Caco-2 (cell line): ENCODE measurements around the gene LSM3. TPM values are rescaled to one million over a fixed set of nuclear protein-coding genes. Genes with fewer than 3 reads are reported as not detected.

Experiments
- BruUV-seq: library from RNA; stranded (reverse); fragments of 400-500 nt; replicated peaks from 2 replicates; lab custom pipeline; 2021; lab: Mats Ljungman, UMichigan
- CTCF ChIA-PET: fragments of 300-600 bp; sonication (Branson Sonifier 250); formaldehyde crosslinking; loops from one replicate; lab custom pipeline; 2022; ENCODE audit warnings: antibody characterized with exemption; lab: Charles Lee
- POLR2A ChIA-PET: fragments of 300-600 bp; sonication (Branson Sonifier 250); formaldehyde crosslinking; loops from one replicate; lab custom pipeline; 2022; ENCODE audit warnings: antibody characterized with exemption; lab: Charles Lee
- DNase-seq, 2 experiments: peaks; one replicate each; pipeline versions ENCODE4 v3.0.0 to v3.0.0-alpha.2; 2020 to 2022
- H3K27me3 ChIP-seq: replicated peaks from 2 replicates; pipeline ENCODE4 v1.6.0; 2011; ENCODE audit warnings: low read length; ENCODE audit not compliant: control insufficient read depth, insufficient read depth
- H3K36me3 ChIP-seq: 2 replicates; pipeline ENCODE4 v1.5.1; 2011; ENCODE audit warnings: low read length; ENCODE audit not compliant: control insufficient read depth, insufficient read depth
- H3K4me1 ChIP-seq: fragments of 250-450 bp; sonication (Bioruptor Pico); 2 replicates; pipeline ENCODE4 v1.5.1; 2020; ENCODE audit warnings: mild to moderate bottlenecking
- H3K4me3 ChIP-seq: 2 replicates; pipeline ENCODE4 v1.5.1; 2011; ENCODE audit warnings: low read depth, mild to moderate bottlenecking, control low read depth, low read length
- H3K9me3 ChIP-seq: fragments of 250-450 bp; sonication (Bioruptor Pico); 2 replicates; pipeline ENCODE4 v1.5.1; 2020; ENCODE audit warnings: mild to moderate bottlenecking, moderate library complexity
- H3K27ac Mint-ChIP-seq: one replicate; pipeline ENCODE4 v1.8.0; 2022; ENCODE audit warnings: mixed read lengths; ENCODE audit not compliant: unreplicated experiment
- H3K27me3 Mint-ChIP-seq: one replicate; pipeline ENCODE4 v1.8.0; 2022; ENCODE audit warnings: mixed read lengths; ENCODE audit not compliant: insufficient read depth, unreplicated experiment
- H3K36me3 Mint-ChIP-seq: one replicate; pipeline ENCODE4 v1.8.0; 2022; ENCODE audit warnings: mild to moderate bottlenecking, mixed read lengths; ENCODE audit not compliant: insufficient read depth, unreplicated experiment
- H3K4me1 Mint-ChIP-seq: one replicate; pipeline ENCODE4 v1.8.0; 2022; ENCODE audit warnings: low read depth, mixed read lengths; ENCODE audit not compliant: unreplicated experiment
- H3K4me3 Mint-ChIP-seq: one replicate; pipeline ENCODE4 v1.8.0; 2022; ENCODE audit warnings: mild to moderate bottlenecking, moderate library complexity, mixed read lengths; ENCODE audit not compliant: unreplicated experiment
- H3K9me3 Mint-ChIP-seq: one replicate; pipeline ENCODE4 v1.8.0; 2022; ENCODE audit warnings: mixed read lengths; ENCODE audit not compliant: unreplicated experiment
- intact Hi-C: fragments of 100-400 bp; cut with micrococcal nuclease; formaldehyde crosslinking; loops from one replicate; pipeline ENCODE4 v1.10.0; 2022; ENCODE audit not compliant: unreplicated experiment
- total RNA-seq: library from RNA; stranded (reverse); gene quantifications from 2 replicates; pipeline ENCODE4 v1.2.3, GENCODE V29; 2022
- TF ChIP-seq, protein P1 (sequence below), 2 experiments: fragments of 200-600 bp in 1 of 2; IDR thresholded peaks; 1 replicate in 1 of 2; 2 replicates in 1 of 2; pipeline versions ENCODE4 v1.5.1 to v1.8.0; 2011 to 2022; ENCODE audit warnings: antibody characterized with exemption in 1 of 2, control low read depth in 1 of 2, inconsistent platforms in 1 of 2, low read depth in 1 of 2, low read length in 1 of 2, mild to moderate bottlenecking in 1 of 2, moderate library complexity in 1 of 2; ENCODE audit not compliant: insufficient read depth in 1 of 2, severe bottlenecking in 1 of 2, unreplicated experiment in 1 of 2

The LSM3 gene
- total RNA-seq, 1 experiment from 2014 or later = 20.5 TPM

DNA sequence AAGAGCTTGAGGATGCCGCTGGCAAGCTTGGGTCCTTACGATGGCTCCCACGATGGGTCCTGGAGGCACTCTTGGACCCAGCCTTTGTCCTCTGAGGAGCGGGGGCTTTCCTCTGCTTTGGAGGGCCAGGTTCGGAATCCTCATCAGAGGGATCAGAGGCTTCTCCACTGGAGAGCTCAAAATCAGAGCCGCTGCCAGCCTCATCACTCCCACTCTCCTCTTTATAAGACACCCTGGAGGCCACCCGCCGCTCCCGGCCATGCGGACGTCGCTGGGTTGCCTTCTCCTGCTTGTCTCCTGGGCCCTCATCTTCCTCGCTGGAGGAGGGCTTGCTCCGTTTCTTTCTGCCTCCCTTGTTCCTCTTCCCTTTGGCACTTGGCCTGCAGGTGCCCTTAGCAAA, 20.2 kb upstream of the LSM3 start:
- H3K27me3 ChIP-seq = no peaks in the 10 kb centered on the region
- TF ChIP-seq, protein P1, sequence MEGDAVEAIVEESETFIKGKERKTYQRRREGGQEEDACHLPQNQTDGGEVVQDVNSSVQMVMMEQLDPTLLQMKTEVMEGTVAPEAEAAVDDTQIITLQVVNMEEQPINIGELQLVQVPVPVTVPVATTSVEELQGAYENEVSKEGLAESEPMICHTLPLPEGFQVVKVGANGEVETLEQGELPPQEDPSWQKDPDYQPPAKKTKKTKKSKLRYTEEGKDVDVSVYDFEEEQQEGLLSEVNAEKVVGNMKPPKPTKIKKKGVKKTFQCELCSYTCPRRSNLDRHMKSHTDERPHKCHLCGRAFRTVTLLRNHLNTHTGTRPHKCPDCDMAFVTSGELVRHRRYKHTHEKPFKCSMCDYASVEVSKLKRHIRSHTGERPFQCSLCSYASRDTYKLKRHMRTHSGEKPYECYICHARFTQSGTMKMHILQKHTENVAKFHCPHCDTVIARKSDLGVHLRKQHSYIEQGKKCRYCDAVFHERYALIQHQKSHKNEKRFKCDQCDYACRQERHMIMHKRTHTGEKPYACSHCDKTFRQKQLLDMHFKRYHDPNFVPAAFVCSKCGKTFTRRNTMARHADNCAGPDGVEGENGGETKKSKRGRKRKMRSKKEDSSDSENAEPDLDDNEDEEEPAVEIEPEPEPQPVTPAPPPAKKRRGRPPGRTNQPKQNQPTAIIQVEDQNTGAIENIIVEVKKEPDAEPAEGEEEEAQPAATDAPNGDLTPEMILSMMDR (IDR thresholded peaks at IDR 0.05; ENCODE audit: insufficient read depth in 1 of 2, low read depth in 1 of 2, low read length in 1 of 2, severe bottlenecking in 1 of 2, unreplicated experiment in 1 of 2) = no peak
- no peaks in the 10 kb centered on the region for H3K4me1 ChIP-seq
- no peak overlapping the region for H3K4me3 ChIP-seq
- peaks cover 3% of the 10 kb centered on the region for H3K36me3 ChIP-seq
- H3K9me3 Mint-ChIP-seq = peaks cover 19% of the 10 kb centered on the region
- TSS peak; percentile 25 for BruUV-seq
- H3K9me3 ChIP-seq = peaks cover 10% of the 10 kb centered on the region
- no peak overlapping the region for H3K4me3 Mint-ChIP-seq
- H3K27ac Mint-ChIP-seq = no peak overlapping the region
- no peak for DNase-seq
- CTCF ChIA-PET = no interaction called here
- POLR2A ChIA-PET = no interaction called here
- no peaks in the 10 kb centered on the region for H3K27me3 Mint-ChIP-seq
- intact Hi-C loops = no loop called here
- H3K36me3 Mint-ChIP-seq = peaks cover 71% of the 10 kb centered on the region
- H3K4me1 Mint-ChIP-seq = no peaks in the 10 kb centered on the region

DNA sequence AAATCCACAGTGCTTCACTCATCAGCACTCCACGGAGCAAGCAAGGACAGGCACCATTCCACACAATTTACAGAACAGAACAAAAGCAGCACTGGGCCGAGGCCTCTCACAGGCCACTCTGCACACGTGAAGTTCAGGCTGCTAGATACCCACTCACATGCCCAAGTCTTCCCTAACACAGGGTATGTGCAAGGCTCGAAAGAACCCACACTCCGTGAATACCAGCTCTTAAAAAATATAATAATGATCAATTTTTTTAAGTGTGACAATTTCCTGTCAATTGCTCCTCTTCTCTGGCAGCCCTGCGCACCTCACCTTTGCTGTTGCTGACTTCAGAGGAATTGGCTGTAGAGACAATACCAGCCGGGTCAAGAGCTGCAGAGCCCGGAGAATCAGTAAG, 19.2 kb upstream of the LSM3 start:
- no peak for DNase-seq
- Mint-ChIP-seq H3K9me3 (peaks cover 24% of the 10 kb centered on the region), H3K27ac (no peak overlapping the region), H3K4me3 (no peak overlapping the region), H3K36me3 (peaks cover 73% of the 10 kb centered on the region), H3K27me3 (no peaks in the 10 kb centered on the region), H3K4me1 (no peaks in the 10 kb centered on the region)
- no peaks in the 10 kb centered on the region for H3K4me1 ChIP-seq
- ChIA-PET POLR2A (interaction anchor here (0.7 to 0.8 kb wide), 2 partner anchors 12 to 19 kb away, joined by 3 read pairs; partner anchors contain the start of genes LSM3 and XPC), CTCF (no interaction called here)
- no TSS peak for BruUV-seq
- no peaks in the 10 kb centered on the region for H3K27me3 ChIP-seq
- peaks cover 3% of the 10 kb centered on the region for H3K36me3 ChIP-seq
- TF ChIP-seq, protein P1 (IDR thresholded peaks at IDR 0.05; ENCODE audit: insufficient read depth in 1 of 2, low read depth in 1 of 2, low read length in 1 of 2, severe bottlenecking in 1 of 2, unreplicated experiment in 1 of 2) = no peak
- H3K9me3 ChIP-seq = peaks cover 10% of the 10 kb centered on the region
- no peak overlapping the region for H3K4me3 ChIP-seq
- intact Hi-C loops = no loop called here

DNA sequence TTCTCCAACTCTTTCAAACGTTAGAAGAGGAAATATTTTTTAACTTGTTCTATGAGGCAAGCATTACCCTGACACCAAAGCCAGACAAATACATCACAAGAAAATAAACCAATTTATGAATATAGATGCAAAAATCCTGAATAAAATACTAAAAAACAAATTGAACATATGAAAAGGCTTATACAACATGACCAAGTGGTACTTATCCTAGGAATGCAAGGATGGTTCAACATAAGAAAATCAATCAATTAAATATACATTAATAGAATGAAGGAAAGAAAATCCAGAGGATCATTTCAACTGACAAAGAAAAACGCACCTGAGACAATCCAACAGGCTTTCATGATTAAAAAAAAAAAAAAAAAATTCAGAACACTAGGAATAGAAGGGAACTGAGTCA, 17.3 kb upstream of the LSM3 start:
- peaks cover 7% of the 10 kb centered on the region for H3K36me3 ChIP-seq
- POLR2A ChIA-PET = no interaction called here
- DNase-seq = no peak
- no peaks in the 10 kb centered on the region for H3K4me1 ChIP-seq
- Mint-ChIP-seq H3K4me1 (no peaks in the 10 kb centered on the region), H3K4me3 (no peak overlapping the region), H3K36me3 (peaks cover 75% of the 10 kb centered on the region), H3K9me3 (peaks cover 24% of the 10 kb centered on the region), H3K27me3 (no peaks in the 10 kb centered on the region), H3K27ac (no peak overlapping the region)
- H3K4me3 ChIP-seq = no peak overlapping the region
- TF ChIP-seq, protein P1 (IDR thresholded peaks at IDR 0.05; ENCODE audit: insufficient read depth in 1 of 2, low read depth in 1 of 2, low read length in 1 of 2, severe bottlenecking in 1 of 2, unreplicated experiment in 1 of 2) = no peak
- CTCF ChIA-PET = no interaction called here
- no TSS peak for BruUV-seq
- intact Hi-C loops = no loop called here
- peaks cover 10% of the 10 kb centered on the region for H3K9me3 ChIP-seq
- H3K27me3 ChIP-seq = no peaks in the 10 kb centered on the region
